Measurements from ENCODE around the gene SASS6.

Gene SASS6

GRCh38 chr1:100177295-100178041 is 44.7 kb upstream of the SASS6 start:
- Histone ChIP-seq H3K4me3 (replicated peaks; ENCODE audit: insufficient read depth, low read length) (no peak overlapping the region), H3K27ac (replicated peaks) (no peak overlapping the region), H3K27me3 (ENCODE audit: insufficient read depth, poor library complexity, severe bottlenecking) (no peaks in the 10 kb centered on the region)
- no peak for DNase-seq (ENCODE audit: low read depth in 1 of 2, low spot score in 1 of 2)
- TF ChIP-seq, protein P1, sequence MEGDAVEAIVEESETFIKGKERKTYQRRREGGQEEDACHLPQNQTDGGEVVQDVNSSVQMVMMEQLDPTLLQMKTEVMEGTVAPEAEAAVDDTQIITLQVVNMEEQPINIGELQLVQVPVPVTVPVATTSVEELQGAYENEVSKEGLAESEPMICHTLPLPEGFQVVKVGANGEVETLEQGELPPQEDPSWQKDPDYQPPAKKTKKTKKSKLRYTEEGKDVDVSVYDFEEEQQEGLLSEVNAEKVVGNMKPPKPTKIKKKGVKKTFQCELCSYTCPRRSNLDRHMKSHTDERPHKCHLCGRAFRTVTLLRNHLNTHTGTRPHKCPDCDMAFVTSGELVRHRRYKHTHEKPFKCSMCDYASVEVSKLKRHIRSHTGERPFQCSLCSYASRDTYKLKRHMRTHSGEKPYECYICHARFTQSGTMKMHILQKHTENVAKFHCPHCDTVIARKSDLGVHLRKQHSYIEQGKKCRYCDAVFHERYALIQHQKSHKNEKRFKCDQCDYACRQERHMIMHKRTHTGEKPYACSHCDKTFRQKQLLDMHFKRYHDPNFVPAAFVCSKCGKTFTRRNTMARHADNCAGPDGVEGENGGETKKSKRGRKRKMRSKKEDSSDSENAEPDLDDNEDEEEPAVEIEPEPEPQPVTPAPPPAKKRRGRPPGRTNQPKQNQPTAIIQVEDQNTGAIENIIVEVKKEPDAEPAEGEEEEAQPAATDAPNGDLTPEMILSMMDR (IDR thresholded peaks at IDR 0.05; ENCODE audit: insufficient read depth, low read length): no peak
- TF ChIP-seq, protein P2, sequence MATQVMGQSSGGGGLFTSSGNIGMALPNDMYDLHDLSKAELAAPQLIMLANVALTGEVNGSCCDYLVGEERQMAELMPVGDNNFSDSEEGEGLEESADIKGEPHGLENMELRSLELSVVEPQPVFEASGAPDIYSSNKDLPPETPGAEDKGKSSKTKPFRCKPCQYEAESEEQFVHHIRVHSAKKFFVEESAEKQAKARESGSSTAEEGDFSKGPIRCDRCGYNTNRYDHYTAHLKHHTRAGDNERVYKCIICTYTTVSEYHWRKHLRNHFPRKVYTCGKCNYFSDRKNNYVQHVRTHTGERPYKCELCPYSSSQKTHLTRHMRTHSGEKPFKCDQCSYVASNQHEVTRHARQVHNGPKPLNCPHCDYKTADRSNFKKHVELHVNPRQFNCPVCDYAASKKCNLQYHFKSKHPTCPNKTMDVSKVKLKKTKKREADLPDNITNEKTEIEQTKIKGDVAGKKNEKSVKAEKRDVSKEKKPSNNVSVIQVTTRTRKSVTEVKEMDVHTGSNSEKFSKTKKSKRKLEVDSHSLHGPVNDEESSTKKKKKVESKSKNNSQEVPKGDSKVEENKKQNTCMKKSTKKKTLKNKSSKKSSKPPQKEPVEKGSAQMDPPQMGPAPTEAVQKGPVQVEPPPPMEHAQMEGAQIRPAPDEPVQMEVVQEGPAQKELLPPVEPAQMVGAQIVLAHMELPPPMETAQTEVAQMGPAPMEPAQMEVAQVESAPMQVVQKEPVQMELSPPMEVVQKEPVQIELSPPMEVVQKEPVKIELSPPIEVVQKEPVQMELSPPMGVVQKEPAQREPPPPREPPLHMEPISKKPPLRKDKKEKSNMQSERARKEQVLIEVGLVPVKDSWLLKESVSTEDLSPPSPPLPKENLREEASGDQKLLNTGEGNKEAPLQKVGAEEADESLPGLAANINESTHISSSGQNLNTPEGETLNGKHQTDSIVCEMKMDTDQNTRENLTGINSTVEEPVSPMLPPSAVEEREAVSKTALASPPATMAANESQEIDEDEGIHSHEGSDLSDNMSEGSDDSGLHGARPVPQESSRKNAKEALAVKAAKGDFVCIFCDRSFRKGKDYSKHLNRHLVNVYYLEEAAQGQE (IDR thresholded peaks at IDR 0.05; ENCODE audit: insufficient replicate concordance, low read depth): no peak
- TF ChIP-seq SPI1 (IDR thresholded peaks at IDR 0.05; ENCODE audit: borderline replicate concordance, low read depth): no peak
- TF ChIP-seq GABPA (IDR thresholded peaks at IDR 0.05; ENCODE audit: low read depth): no peak
- no peak for TF ChIP-seq POLR2AphosphoS5 (IDR thresholded peaks at IDR 0.05; ENCODE audit: low read depth)

- no peak for TF ChIP-seq POLR2AphosphoS5 (IDR thresholded peaks at IDR 0.05; ENCODE audit: low read depth)
- H3K27me3 ChIP-seq (ENCODE audit: insufficient read depth, poor library complexity, severe bottlenecking): no peaks in the 10 kb centered on the region
- DNase-seq (ENCODE audit: low read depth in 1 of 2, low spot score in 1 of 2): no peak
- no peak overlapping the region for H3K4me3 ChIP-seq (replicated peaks; ENCODE audit: insufficient read depth, low read length)
- no peak overlapping the region for H3K27ac ChIP-seq (replicated peaks)
Measured at GRCh38 chr1:100168051-100168450, 35.3 kb upstream of the SASS6 start.

- no peak for DNase-seq (ENCODE audit: low read depth in 1 of 2, low spot score in 1 of 2)
- H3K27ac ChIP-seq (replicated peaks): no peak overlapping the region
- no peaks in the 10 kb centered on the region for H3K27me3 ChIP-seq (ENCODE audit: insufficient read depth, poor library complexity, severe bottlenecking)
- no peak for TF ChIP-seq GABPA (IDR thresholded peaks at IDR 0.05; ENCODE audit: low read depth)
- TF ChIP-seq, protein P2 (IDR thresholded peaks at IDR 0.05; ENCODE audit: insufficient replicate concordance, low read depth): no peak
- TF ChIP-seq, protein P1 (IDR thresholded peaks at IDR 0.05; ENCODE audit: insufficient read depth, low read length): no peak
- TF ChIP-seq POLR2AphosphoS5 (IDR thresholded peaks at IDR 0.05; ENCODE audit: low read depth): no peak
- no peak overlapping the region for H3K4me3 ChIP-seq (replicated peaks; ENCODE audit: insufficient read depth, low read length)
Measured at GRCh38 chr1:100164702-100165101, 32.0 kb upstream of the SASS6 start.

- no peak overlapping the region for H3K27ac ChIP-seq (replicated peaks)
- no peak overlapping the region for H3K4me3 ChIP-seq (replicated peaks; ENCODE audit: insufficient read depth, low read length)
- TF ChIP-seq SPI1 (IDR thresholded peaks at IDR 0.05; ENCODE audit: borderline replicate concordance, low read depth): no peak
- TF ChIP-seq POLR2AphosphoS5 (IDR thresholded peaks at IDR 0.05; ENCODE audit: low read depth): no peak
- no peak for TF ChIP-seq GABPA (IDR thresholded peaks at IDR 0.05; ENCODE audit: low read depth)
- TF ChIP-seq, protein P2 (IDR thresholded peaks at IDR 0.05; ENCODE audit: insufficient replicate concordance, low read depth): no peak
- TF ChIP-seq, protein P1 (IDR thresholded peaks at IDR 0.05; ENCODE audit: insufficient read depth, low read length): no peak
- DNase-seq (ENCODE audit: low read depth in 1 of 2, low spot score in 1 of 2): no peak
- no peaks in the 10 kb centered on the region for H3K27me3 ChIP-seq (ENCODE audit: insufficient read depth, poor library complexity, severe bottlenecking)
Measured at GRCh38 chr1:100164216-100164615, 31.5 kb upstream of the SASS6 start.

Measured in HL-60 (cell line).